H1 (cell line): ENCODE data around the gene NETO2.

Experiments
- CTCF ChIP-seq, 3 experiments: IDR thresholded peaks; 1 replicate in 2 of 3; 2 replicates in 1 of 3; pipeline versions ENCODE4 v1.5.1 to v1.6.1; 2011; ENCODE audit warnings: low read length in 3 of 3, mild to moderate bottlenecking in 3 of 3, inconsistent platforms in 2 of 3, low read depth in 1 of 3, moderate library complexity in 1 of 3; ENCODE audit not compliant: insufficient read depth in 1 of 3; ENCODE audit errors: control extremely low read depth in 1 of 3
- EZH2 ChIP-seq: fragments of 200-600 bp; sonication (generic); IDR thresholded peaks from 2 replicates; pipeline ENCODE4 v1.7.1; 2012; ENCODE audit warnings: low read depth, mild to moderate bottlenecking, moderate library complexity, low read length, inconsistent platforms; ENCODE audit not compliant: severe bottlenecking

- TF ChIP-seq CTCF (IDR thresholded peaks at IDR 0.05; ENCODE audit: control extremely low read depth in 1 of 3, insufficient read depth in 1 of 3, low read depth in 1 of 3, low read length in 3 of 3): no peak
- TF ChIP-seq EZH2: no peak
These were observed 38.6 kb upstream of the NETO2 start for GRCh38 chr16:47182318-47182717.
